A549 (cell line): ENCODE data around the gene PIK3C3.

Experiments used
- ATOH8 ChIP-seq: fragments of 250-450 bp; sonication (Bioruptor Pico); IDR thresholded peaks from 2 replicates; pipeline ENCODE4 v1.5.0; 2020; ENCODE audit warnings: low read depth, mild to moderate bottlenecking, moderate library complexity
- BHLHE40 ChIP-seq: IDR thresholded peaks from 2 replicates; pipeline ENCODE4 v1.6.1; 2012; ENCODE audit warnings: low read depth, low read length, inconsistent platforms
- CTCF ChIP-seq: fragments of >200 bp; sonication (Bioruptor Twin); formaldehyde crosslinking; IDR thresholded peaks from 3 replicates; pipeline ENCODE4 v1.5.1; 2016
- EP300 ChIP-seq, 2 experiments: fragments of >200 bp; sonication (Bioruptor Twin); formaldehyde crosslinking; IDR thresholded peaks; 2 replicates in 1 of 2; 3 replicates in 1 of 2; pipeline ENCODE4 v1.6.1; 2016 to 2017
- HDAC2 ChIP-seq: fragments of 200-600 bp; sonication (generic); IDR thresholded peaks from 2 replicates; pipeline ENCODE4 v1.6.1; 2016
- JUN ChIP-seq, 2 experiments: fragments of >200 bp; sonication (Bioruptor Twin); formaldehyde crosslinking; IDR thresholded peaks; 2 replicates in 1 of 2; 3 replicates in 1 of 2; pipeline ENCODE4 v1.6.1; 2016 to 2017
- MAFK ChIP-seq: fragments of 450-650 bp; IDR thresholded peaks from 2 replicates; pipeline ENCODE4 v1.6.1; 2014; ENCODE audit not compliant: partially characterized antibody
- MAX ChIP-seq: IDR thresholded peaks from 2 replicates; pipeline ENCODE4 v1.6.1; 2012
- NPAS2 ChIP-seq: fragments of 250-450 bp; sonication (Bioruptor Pico); IDR thresholded peaks from 2 replicates; pipeline ENCODE4 v1.8.0; 2022; ENCODE audit warnings: mild to moderate bottlenecking, moderate library complexity, borderline replicate concordance
- POLR2A ChIP-seq: IDR thresholded peaks from 2 replicates; pipeline ENCODE4 v1.6.1; 2012; ENCODE audit warnings: mild to moderate bottlenecking, low read length
- RARB ChIP-seq: fragments of 250-450 bp; sonication (Bioruptor Pico); IDR thresholded peaks from 2 replicates; pipeline ENCODE4 v1.8.0; 2021; ENCODE audit warnings: mild to moderate bottlenecking, moderate library complexity
- REST ChIP-seq: fragments of 200-600 bp; sonication (generic); IDR thresholded peaks from 2 replicates; pipeline ENCODE4 v1.6.1; 2016; ENCODE audit warnings: antibody characterized with exemption, mild to moderate bottlenecking, moderate library complexity
- RFX5 ChIP-seq: fragments of 450-650 bp; IDR thresholded peaks from 2 replicates; pipeline ENCODE4 v1.7.1; 2014; ENCODE audit warnings: antibody characterized with exemption, mild to moderate bottlenecking, moderate library complexity
- RNF2 ChIP-seq: fragments of 200-600 bp; sonication (generic); IDR thresholded peaks from 2 replicates; pipeline ENCODE4 v1.6.1; 2016; ENCODE audit warnings: low read depth, mild to moderate bottlenecking, antibody characterized with exemption, moderate library complexity, borderline replicate concordance

GRCh38 chr18:41939326-41939725, 15.7 kb upstream of the PIK3C3 start:
- TF ChIP-seq CTCF (no peak), POLR2A (no peak), RARB (no peak), HDAC2 (no peak), EP300 (IDR thresholded peaks at IDR 0.05) (no peak), NPAS2 (CRISPR knock-in tag) (no peak), JUN (IDR thresholded peaks at IDR 0.05) (no peak), MAFK (no peak), REST (no peak), MAX (no peak), RNF2 (no peak), BHLHE40 (no peak), ATOH8 (no peak), RFX5 (no peak)
